HG02970 (cell line): Measurements from ENCODE around the gene OR8B8.
A peak's percentile ranks its signal among the peaks of the same experiment; 100 is the strongest.
"Not testable (repeated sequence)": the region's sequence is repeated elsewhere in the genome, so short reads cannot be mapped to it uniquely, and the experiment has no call there.

Experiments used
- ATAC-seq: cut with Tn5 transposase; IDR thresholded peaks from one replicate; pipeline ENCODE4 v1.9.1; 2021; ENCODE audit warnings: mild to moderate bottlenecking, moderate library complexity, moderate number of reproducible peaks; ENCODE audit not compliant: unreplicated experiment, low FRiP score

The OR8B8 gene

GRCh38 chr11:124445646-124446150 lies at the start of gene OR8B8:
OR8B8 (minus strand) TSS chr11:124445696; CDS start chr11:124441085, 4,611 bp downstream.
- ATAC-seq = no peak

GRCh38 chr11:124493016-124493655 lies 47.6 kb upstream of the OR8B8 start:
- no peak for ATAC-seq

- ATAC-seq = no peak
Measured at GRCh38 chr11:124483422-124483821, 37.9 kb upstream of the OR8B8 start.

GRCh38 chr11:124482362-124483147 lies 37.1 kb upstream of the OR8B8 start:
- no peak for ATAC-seq

- ATAC-seq = peak; percentile 57
Measured at GRCh38 chr11:124481365-124482323, 36.1 kb upstream of the OR8B8 start.

- ATAC-seq = no peak
Measured at GRCh38 chr11:124479561-124479960, 34.1 kb upstream of the OR8B8 start.

GRCh38 chr11:124475265-124475664 lies 29.8 kb upstream of the OR8B8 start:
- ATAC-seq = no peak

- no peak for ATAC-seq
Measured at GRCh38 chr11:124474779-124475178, 29.3 kb upstream of the OR8B8 start.

- ATAC-seq = no peak
Measured at GRCh38 chr11:124474079-124474478, 28.6 kb upstream of the OR8B8 start.

- ATAC-seq = no peak
Measured at GRCh38 chr11:124473476-124473875, 28.0 kb upstream of the OR8B8 start.

- ATAC-seq = no peak
Measured at GRCh38 chr11:124470561-124471227, 25.2 kb upstream of the OR8B8 start.

GRCh38 chr11:124467381-124467927 lies 22.0 kb upstream of the OR8B8 start:
- no peak for ATAC-seq

GRCh38 chr11:124465368-124465767 lies 19.9 kb upstream of the OR8B8 start:
- ATAC-seq = no peak

GRCh38 chr11:124463990-124464389 lies 18.5 kb upstream of the OR8B8 start:
- no peak for ATAC-seq

- ATAC-seq = no peak
Measured at GRCh38 chr11:124463324-124463723, 17.8 kb upstream of the OR8B8 start.

GRCh38 chr11:124460459-124460858 lies 15.0 kb upstream of the OR8B8 start:
- ATAC-seq = no peak

- not testable (repeated sequence) for ATAC-seq
Measured at GRCh38 chr11:124459379-124459778, 13.9 kb upstream of the OR8B8 start.

GRCh38 chr11:124454552-124454951 lies 9.1 kb upstream of the OR8B8 start:
- ATAC-seq = no peak

- ATAC-seq = no peak
Measured at GRCh38 chr11:124446916-124447315, 1.4 kb upstream of the OR8B8 start.

- ATAC-seq = no peak
Measured at GRCh38 chr11:124442847-124443246, 2.6 kb downstream of the OR8B8 start.
